SK-N-SH (cell line): Measurements from ENCODE around the gene C17orf100. TPM values are rescaled to one million over a fixed set of nuclear protein-coding genes. Genes with fewer than 3 reads are reported as not detected.
"Not testable (repeated sequence)": the region's sequence is repeated elsewhere in the genome, so short reads cannot be mapped to it uniquely, and the experiment has no call there.

Experiments
- CTCF ChIA-PET: fragments of 300-600, 350-600 bp; formaldehyde crosslinking; extraction: SDS; loops from one replicate; lab custom pipeline; 2021; lab: Yijun Ruan, JAX
- POLR2A ChIA-PET: fragments of 350-600 bp; sonication (Branson Sonifier 250); formaldehyde crosslinking; extraction: SDS; loops from one replicate; lab custom pipeline; 2020; ENCODE audit warnings: antibody characterized with exemption, inconsistent platforms; lab: Yijun Ruan, JAX
- DNase-seq: peaks from one replicate; pipeline ENCODE4 v3.0.0; 2012
- H2AFZ ChIP-seq: fragments of 200-600 bp; sonication (generic); 2 replicates; pipeline ENCODE4 v1.8.1; 2016; ENCODE audit warnings: antibody characterized with exemption, mild to moderate bottlenecking, low read depth
- H3F3A ChIP-seq: fragments of 200-600 bp; sonication (generic); replicated peaks from 2 replicates; pipeline ENCODE3; 2016; ENCODE audit warnings: antibody characterized with exemption, mild to moderate bottlenecking; ENCODE audit not compliant: insufficient read depth
- H3K27ac ChIP-seq, 2 experiments: fragments of 200-500 bp in 1 of 2; fragments of 200-600 bp in 1 of 2; sonication (Bioruptor generic) in 1 of 2; sonication (generic), shearing (Covaris generic) in 1 of 2; 2 replicates each; pipeline versions ENCODE4 v1.5.1 to v1.6.1; 2014 to 2016; ENCODE audit warnings: low read depth in 2 of 2, inconsistent platforms in 1 of 2, low read length in 1 of 2, mild to moderate bottlenecking in 1 of 2, mixed read lengths in 1 of 2
- H3K27me3 ChIP-seq: fragments of 200-600 bp; sonication (generic), shearing (Covaris generic); 2 replicates; pipeline ENCODE4 v1.6.1; 2016; ENCODE audit warnings: mixed run types; ENCODE audit not compliant: insufficient read depth
- H3K36me3 ChIP-seq, 2 experiments: fragments of 200-500 bp in 1 of 2; fragments of 200-600 bp in 1 of 2; sonication (Bioruptor generic) in 1 of 2; sonication (generic) in 1 of 2; replicated peaks in 1 of 2; 2 replicates each; pipeline versions ENCODE3 to v1.5.1; 2014 to 2016; ENCODE audit warnings: low read length in 1 of 2, mild to moderate bottlenecking in 1 of 2; ENCODE audit not compliant: insufficient read depth in 2 of 2, control insufficient read depth in 1 of 2
- H3K4me1 ChIP-seq, 2 experiments: fragments of 200-500 bp in 1 of 2; fragments of 200-600 bp in 1 of 2; sonication (Bioruptor generic) in 1 of 2; sonication (generic), shearing (Covaris generic) in 1 of 2; 2 replicates each; pipeline versions ENCODE4 v1.5.1 to v1.6.1; 2014 to 2016; ENCODE audit warnings: low read depth in 1 of 2, low read length in 1 of 2, mixed run types in 1 of 2; ENCODE audit not compliant: insufficient read depth in 2 of 2, control insufficient read depth in 1 of 2
- H3K4me2 ChIP-seq: fragments of 200-600 bp; sonication (generic), shearing (Covaris generic); 2 replicates; pipeline ENCODE4 v1.6.1; 2017; ENCODE audit warnings: mixed run types
- H3K4me3 ChIP-seq, 2 experiments: fragments of 200-500 bp in 1 of 2; fragments of 200-600 bp in 1 of 2; sonication (Bioruptor generic) in 1 of 2; sonication (generic), shearing (Covaris generic) in 1 of 2; 2 replicates each; pipeline versions ENCODE4 v1.5.1 to v1.8.1; 2014 to 2016; ENCODE audit warnings: low read depth in 2 of 2, inconsistent platforms in 1 of 2, low read length in 1 of 2, mild to moderate bottlenecking in 1 of 2, mixed read lengths in 1 of 2, moderate library complexity in 1 of 2
- H3K79me2 ChIP-seq: fragments of 200-600 bp; sonication (generic); 2 replicates; pipeline ENCODE4 v1.8.1; 2017; ENCODE audit warnings: mild to moderate bottlenecking; ENCODE audit not compliant: insufficient read depth
- H3K9ac ChIP-seq: fragments of 200-600 bp; sonication (generic); 2 replicates; pipeline ENCODE4 v1.6.1; 2017; ENCODE audit warnings: mixed run types
- H3K9me2 ChIP-seq: fragments of 200-600 bp; sonication (generic); 2 replicates; pipeline ENCODE4 v1.6.1; 2017; ENCODE audit warnings: mixed run types
- H3K9me3 ChIP-seq: fragments of 200-600 bp; sonication (generic); 2 replicates; pipeline ENCODE4 v1.6.1; 2017; ENCODE audit warnings: mixed run types, mild to moderate bottlenecking, moderate library complexity
- H4K20me1 ChIP-seq: fragments of 200-600 bp; sonication (generic); 2 replicates; pipeline ENCODE4 v1.6.1; 2017; ENCODE audit warnings: mild to moderate bottlenecking, mixed run types; ENCODE audit not compliant: insufficient read depth
- CHD2 ChIP-seq: fragments of 150-350 bp; IDR thresholded peaks from 2 replicates; pipeline ENCODE4 v1.6.1; 2018; ENCODE audit warnings: low read length; ENCODE audit not compliant: partially characterized antibody
- EP300 ChIP-seq, 2 experiments: IDR thresholded peaks; 2 replicates each; pipeline versions ENCODE4 v1.4.0 to v1.6.1; 2012; ENCODE audit warnings: borderline replicate concordance in 1 of 2, low read depth in 1 of 2, low read length in 1 of 2
- FOXJ3 ChIP-seq: sonication (generic); formaldehyde crosslinking; IDR thresholded peaks from 2 replicates; pipeline ENCODE4 v1.5.1; 2020; ENCODE audit warnings: mild to moderate bottlenecking, missing genetic modification reagents
- MEF2A ChIP-seq: IDR thresholded peaks from 2 replicates; pipeline ENCODE4 v1.4.0; 2012; ENCODE audit warnings: low read depth, borderline replicate concordance
- NFIC ChIP-seq: IDR thresholded peaks from 2 replicates; pipeline ENCODE4 v1.4.0; 2012; ENCODE audit warnings: borderline replicate concordance
- POLR2AphosphoS5 ChIP-seq: IDR thresholded peaks from 2 replicates; pipeline ENCODE4 v1.6.1; 2012; ENCODE audit warnings: low read depth, low read length
- SIN3A ChIP-seq: IDR thresholded peaks from 2 replicates; pipeline ENCODE4 v1.6.1; 2012; ENCODE audit warnings: low read depth, mild to moderate bottlenecking, low read length, moderate library complexity, borderline replicate concordance
- YY1 ChIP-seq: IDR thresholded peaks from 2 replicates; pipeline ENCODE4 v1.4.0; 2012; ENCODE audit warnings: low read depth, mild to moderate bottlenecking
- WGBS: methylation state at CpG from one replicate; pipeline ENCODE4 v1.1.6; 2017; ENCODE audit warnings: low lambda C conversion rate; 5-methylcytosine and 5-hydroxymethylcytosine counted together
- polyA plus RNA-seq, 3 experiments: library from polyadenylated mRNA; depleted of rRNA; stranded (reverse); fragments of >200 nt; gene quantifications; 2 replicates each; pipeline ENCODE4 v1.2.3, GENCODE V29; 2012
- TF ChIP-seq, protein P1 (sequence below): IDR thresholded peaks from 2 replicates; pipeline ENCODE4 v1.4.0; 2012; ENCODE audit warnings: low read depth, borderline replicate concordance
- TF ChIP-seq, protein P2 (sequence below): IDR thresholded peaks from 2 replicates; pipeline ENCODE4; 2012
- TF ChIP-seq, protein P3 (sequence below): IDR thresholded peaks from 2 replicates; pipeline ENCODE4 v1.4.0; 2012; ENCODE audit warnings: low read depth, borderline replicate concordance
- TF ChIP-seq, protein P4 (sequence below): IDR thresholded peaks from 2 replicates; pipeline ENCODE4 v1.6.1; 2012; ENCODE audit warnings: mild to moderate bottlenecking, low read depth, low read length, moderate library complexity

Gene C17orf100
- polyA plus RNA-seq, 1 of the 3 experiments (the other 2 are of a cell fraction): 2.6 TPM

DNA sequence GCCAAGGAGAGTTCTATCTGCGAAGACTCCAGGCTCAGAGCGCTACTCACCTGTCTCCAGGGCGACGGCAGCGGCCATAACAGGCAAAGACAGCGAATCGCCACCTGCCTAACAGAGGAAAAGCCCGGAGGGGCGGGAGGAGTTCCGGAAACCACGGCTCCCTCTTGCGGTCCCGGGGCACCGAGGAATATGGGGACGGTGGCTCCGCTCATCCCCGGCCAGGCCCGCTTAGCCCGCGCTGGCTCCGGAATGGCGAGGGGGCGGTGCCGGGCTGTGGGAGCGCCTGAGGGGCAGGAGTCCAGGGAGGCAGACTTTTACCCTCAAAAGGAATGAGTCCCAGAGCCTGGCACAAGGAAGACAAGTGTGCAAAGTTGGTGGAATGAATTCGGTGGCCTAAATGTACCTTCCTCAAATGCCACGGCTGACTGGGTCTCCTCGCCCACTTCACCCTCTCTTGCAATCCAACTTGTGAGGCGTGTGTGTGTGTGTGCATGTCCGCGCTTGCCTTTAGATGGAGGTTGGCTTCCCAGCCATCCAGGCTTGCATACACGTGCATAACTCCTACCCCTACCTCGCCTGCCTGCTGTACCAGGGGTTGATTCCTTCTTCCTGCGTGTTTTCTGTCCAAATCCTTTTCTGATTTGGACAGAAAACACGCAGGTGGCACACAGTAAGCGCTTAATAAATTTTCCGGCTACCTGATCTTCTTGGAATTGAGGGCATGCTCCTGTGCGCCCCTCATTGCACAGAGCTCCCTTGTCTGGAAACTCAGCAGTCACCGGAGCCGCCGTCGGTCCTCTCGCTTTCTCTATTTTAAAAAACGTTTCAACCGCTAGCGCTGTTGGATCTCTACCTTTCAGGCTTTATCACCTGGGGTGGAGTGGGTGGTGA, 3.5 kb downstream of the C17orf100 start:
- no peak overlapping the region for H3K4me2 ChIP-seq
- POLR2A ChIA-PET: no interaction called here
- H3K9me3 ChIP-seq: no peaks in the 10 kb centered on the region
- no peaks in the 10 kb centered on the region; the same call in 1 of the 2 replicates for H3K27me3 ChIP-seq
- H4K20me1 ChIP-seq: peaks cover 5% of the 10 kb centered on the region; the same call in 1 of the 2 replicates
- no peak overlapping the region for H3K9ac ChIP-seq
- no peak overlapping the region for H2AFZ ChIP-seq
- CTCF ChIA-PET: interaction anchor here (1.1 kb wide), 1 partner anchor 12 kb away, joined by 3 read pairs; no protein-coding TSS in a partner anchor
- no peak overlapping the region for H3K27ac ChIP-seq
- 90% methylated on average over 28 of the region's 46 CpGs for whole genome bisulfite sequencing
- H3K4me1 ChIP-seq: peaks cover 6 to 11% of the 10 kb centered on the region in 2 experiments; a peak in 2 of 4 replicates
- TF ChIP-seq EP300 (IDR thresholded peaks at IDR 0.05; ENCODE audit: borderline replicate concordance in 1 of 2, low read depth in 1 of 2, low read length in 1 of 2): no peak
- TF ChIP-seq POLR2AphosphoS5: no peak
- no peak for TF ChIP-seq SIN3A
- TF ChIP-seq, protein P1, sequence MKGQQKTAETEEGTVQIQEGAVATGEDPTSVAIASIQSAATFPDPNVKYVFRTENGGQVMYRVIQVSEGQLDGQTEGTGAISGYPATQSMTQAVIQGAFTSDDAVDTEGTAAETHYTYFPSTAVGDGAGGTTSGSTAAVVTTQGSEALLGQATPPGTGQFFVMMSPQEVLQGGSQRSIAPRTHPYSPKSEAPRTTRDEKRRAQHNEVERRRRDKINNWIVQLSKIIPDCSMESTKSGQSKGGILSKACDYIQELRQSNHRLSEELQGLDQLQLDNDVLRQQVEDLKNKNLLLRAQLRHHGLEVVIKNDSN: no peak
- TF ChIP-seq, protein P2, sequence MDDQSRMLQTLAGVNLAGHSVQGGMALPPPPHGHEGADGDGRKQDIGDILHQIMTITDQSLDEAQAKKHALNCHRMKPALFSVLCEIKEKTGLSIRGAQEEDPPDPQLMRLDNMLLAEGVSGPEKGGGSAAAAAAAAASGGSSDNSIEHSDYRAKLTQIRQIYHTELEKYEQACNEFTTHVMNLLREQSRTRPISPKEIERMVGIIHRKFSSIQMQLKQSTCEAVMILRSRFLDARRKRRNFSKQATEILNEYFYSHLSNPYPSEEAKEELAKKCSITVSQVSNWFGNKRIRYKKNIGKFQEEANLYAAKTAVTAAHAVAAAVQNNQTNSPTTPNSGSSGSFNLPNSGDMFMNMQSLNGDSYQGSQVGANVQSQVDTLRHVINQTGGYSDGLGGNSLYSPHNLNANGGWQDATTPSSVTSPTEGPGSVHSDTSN: no peak
- TF ChIP-seq MEF2A: no peak
- TF ChIP-seq, protein P3, sequence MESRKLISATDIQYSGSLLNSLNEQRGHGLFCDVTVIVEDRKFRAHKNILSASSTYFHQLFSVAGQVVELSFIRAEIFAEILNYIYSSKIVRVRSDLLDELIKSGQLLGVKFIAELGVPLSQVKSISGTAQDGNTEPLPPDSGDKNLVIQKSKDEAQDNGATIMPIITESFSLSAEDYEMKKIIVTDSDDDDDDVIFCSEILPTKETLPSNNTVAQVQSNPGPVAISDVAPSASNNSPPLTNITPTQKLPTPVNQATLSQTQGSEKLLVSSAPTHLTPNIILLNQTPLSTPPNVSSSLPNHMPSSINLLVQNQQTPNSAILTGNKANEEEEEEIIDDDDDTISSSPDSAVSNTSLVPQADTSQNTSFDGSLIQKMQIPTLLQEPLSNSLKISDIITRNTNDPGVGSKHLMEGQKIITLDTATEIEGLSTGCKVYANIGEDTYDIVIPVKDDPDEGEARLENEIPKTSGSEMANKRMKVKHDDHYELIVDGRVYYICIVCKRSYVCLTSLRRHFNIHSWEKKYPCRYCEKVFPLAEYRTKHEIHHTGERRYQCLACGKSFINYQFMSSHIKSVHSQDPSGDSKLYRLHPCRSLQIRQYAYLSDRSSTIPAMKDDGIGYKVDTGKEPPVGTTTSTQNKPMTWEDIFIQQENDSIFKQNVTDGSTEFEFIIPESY: no peak
- no peak for TF ChIP-seq CHD2
- TF ChIP-seq FOXJ3: no peak
- TF ChIP-seq YY1: no peak
- TF ChIP-seq, protein P4, sequence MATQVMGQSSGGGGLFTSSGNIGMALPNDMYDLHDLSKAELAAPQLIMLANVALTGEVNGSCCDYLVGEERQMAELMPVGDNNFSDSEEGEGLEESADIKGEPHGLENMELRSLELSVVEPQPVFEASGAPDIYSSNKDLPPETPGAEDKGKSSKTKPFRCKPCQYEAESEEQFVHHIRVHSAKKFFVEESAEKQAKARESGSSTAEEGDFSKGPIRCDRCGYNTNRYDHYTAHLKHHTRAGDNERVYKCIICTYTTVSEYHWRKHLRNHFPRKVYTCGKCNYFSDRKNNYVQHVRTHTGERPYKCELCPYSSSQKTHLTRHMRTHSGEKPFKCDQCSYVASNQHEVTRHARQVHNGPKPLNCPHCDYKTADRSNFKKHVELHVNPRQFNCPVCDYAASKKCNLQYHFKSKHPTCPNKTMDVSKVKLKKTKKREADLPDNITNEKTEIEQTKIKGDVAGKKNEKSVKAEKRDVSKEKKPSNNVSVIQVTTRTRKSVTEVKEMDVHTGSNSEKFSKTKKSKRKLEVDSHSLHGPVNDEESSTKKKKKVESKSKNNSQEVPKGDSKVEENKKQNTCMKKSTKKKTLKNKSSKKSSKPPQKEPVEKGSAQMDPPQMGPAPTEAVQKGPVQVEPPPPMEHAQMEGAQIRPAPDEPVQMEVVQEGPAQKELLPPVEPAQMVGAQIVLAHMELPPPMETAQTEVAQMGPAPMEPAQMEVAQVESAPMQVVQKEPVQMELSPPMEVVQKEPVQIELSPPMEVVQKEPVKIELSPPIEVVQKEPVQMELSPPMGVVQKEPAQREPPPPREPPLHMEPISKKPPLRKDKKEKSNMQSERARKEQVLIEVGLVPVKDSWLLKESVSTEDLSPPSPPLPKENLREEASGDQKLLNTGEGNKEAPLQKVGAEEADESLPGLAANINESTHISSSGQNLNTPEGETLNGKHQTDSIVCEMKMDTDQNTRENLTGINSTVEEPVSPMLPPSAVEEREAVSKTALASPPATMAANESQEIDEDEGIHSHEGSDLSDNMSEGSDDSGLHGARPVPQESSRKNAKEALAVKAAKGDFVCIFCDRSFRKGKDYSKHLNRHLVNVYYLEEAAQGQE: no peak
- no peak for TF ChIP-seq NFIC
- H3K9me2 ChIP-seq: no peaks in the 10 kb centered on the region
- peaks cover 0 to 2% of the 10 kb centered on the region in 2 experiments for H3K36me3 ChIP-seq
- peaks cover 12% of the 10 kb centered on the region for H3K79me2 ChIP-seq
- peaks cover 4% of the 10 kb centered on the region for H3F3A ChIP-seq
- DNase-seq: no peak
- no peak overlapping the region for H3K4me3 ChIP-seq

DNA sequence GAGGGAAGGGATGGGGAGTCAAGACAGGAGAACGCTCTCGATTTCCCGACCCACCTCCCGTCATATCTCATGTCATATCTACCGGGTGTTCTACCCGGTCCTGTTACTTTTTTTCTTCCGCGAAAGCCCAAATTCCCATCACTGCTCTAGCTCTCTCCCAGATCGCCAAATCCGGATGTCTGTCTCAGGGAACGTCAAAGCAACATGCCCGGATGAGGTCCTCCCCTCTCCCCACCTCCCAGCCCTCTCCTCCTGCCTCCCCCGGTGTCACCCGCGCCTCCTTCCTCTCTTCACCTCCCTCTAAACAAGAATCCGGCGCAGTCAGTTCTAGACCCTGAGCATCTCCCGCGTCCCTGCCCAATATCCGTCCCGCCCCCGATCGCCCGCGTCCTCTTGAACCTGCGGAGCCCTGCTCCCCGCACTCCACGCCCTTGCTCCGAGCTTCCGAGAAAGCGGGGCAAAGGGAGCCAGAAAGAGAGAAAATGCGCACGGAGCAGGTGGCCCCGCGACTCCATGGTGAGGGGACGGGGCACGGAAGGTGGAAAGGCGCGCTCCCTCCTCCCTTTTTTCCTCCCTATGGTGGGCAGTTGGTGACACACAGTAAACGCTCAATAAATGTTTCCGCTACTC, 4.3 kb downstream of the C17orf100 start:
- H3K4me2 ChIP-seq, H3K27me3 ChIP-seq, H4K20me1 ChIP-seq, H3K79me2 ChIP-seq, H3K27ac ChIP-seq, H3K36me3 ChIP-seq, H3K9me3 ChIP-seq, H3K9ac ChIP-seq, H3K9me2 ChIP-seq, H2AFZ ChIP-seq, H3K4me3 ChIP-seq, CTCF ChIA-PET, POLR2A ChIA-PET, H3F3A ChIP-seq, DNase-seq: not testable (repeated sequence)
- peaks cover 4 to 11% of the 10 kb centered on the region in 2 experiments; a peak in 2 of 4 replicates for H3K4me1 ChIP-seq
- WGBS: 59% methylated on average over 18 of the region's 41 CpGs
